ENCODE results near the gene HEXIM1.
A peak's percentile ranks its signal among the peaks of the same experiment; 100 is the strongest.

Gene HEXIM1

DNA sequence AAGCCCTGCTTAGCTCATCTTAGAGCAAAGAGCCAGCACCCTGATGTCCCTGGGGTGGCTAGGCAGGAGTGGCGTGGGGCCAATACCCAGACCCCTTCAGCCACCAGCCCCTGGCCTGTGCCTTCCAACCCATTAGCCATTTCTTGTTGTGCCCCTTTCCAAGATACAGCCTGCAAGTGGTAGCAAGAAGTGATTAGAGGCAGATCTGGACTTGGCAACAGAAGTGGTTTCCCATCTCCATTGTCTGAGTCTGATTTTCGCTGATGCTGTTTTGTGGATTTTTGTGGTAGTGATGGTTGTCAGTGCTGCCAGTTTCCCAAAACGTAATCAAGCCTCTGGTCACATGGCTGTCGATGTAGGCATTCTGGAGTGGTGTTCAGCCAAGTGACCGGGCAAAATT is 41.7 kb upstream of the HEXIM1 start:
- in situ Hi-C loops (cut with HindIII; ENCODE audit: low pct_ligation_motif_present, low sequenced_read_pairs): no loop called here
- no peak overlapping the region for H3K4me3 ChIP-seq (ENCODE audit: low read depth, low read length)
- H3K27ac ChIP-seq: no peak overlapping the region
- DNase-seq: no peak
- H3K36me3 ChIP-seq (replicated peaks): peaks cover 66% of the 10 kb centered on the region
- no peaks in the 10 kb centered on the region for H3K27me3 ChIP-seq (replicated peaks)
- TF ChIP-seq, protein P1, sequence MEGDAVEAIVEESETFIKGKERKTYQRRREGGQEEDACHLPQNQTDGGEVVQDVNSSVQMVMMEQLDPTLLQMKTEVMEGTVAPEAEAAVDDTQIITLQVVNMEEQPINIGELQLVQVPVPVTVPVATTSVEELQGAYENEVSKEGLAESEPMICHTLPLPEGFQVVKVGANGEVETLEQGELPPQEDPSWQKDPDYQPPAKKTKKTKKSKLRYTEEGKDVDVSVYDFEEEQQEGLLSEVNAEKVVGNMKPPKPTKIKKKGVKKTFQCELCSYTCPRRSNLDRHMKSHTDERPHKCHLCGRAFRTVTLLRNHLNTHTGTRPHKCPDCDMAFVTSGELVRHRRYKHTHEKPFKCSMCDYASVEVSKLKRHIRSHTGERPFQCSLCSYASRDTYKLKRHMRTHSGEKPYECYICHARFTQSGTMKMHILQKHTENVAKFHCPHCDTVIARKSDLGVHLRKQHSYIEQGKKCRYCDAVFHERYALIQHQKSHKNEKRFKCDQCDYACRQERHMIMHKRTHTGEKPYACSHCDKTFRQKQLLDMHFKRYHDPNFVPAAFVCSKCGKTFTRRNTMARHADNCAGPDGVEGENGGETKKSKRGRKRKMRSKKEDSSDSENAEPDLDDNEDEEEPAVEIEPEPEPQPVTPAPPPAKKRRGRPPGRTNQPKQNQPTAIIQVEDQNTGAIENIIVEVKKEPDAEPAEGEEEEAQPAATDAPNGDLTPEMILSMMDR (IDR thresholded peaks at IDR 0.05; ENCODE audit: low read depth, low read length, missing control alignments): no peak

DNA sequence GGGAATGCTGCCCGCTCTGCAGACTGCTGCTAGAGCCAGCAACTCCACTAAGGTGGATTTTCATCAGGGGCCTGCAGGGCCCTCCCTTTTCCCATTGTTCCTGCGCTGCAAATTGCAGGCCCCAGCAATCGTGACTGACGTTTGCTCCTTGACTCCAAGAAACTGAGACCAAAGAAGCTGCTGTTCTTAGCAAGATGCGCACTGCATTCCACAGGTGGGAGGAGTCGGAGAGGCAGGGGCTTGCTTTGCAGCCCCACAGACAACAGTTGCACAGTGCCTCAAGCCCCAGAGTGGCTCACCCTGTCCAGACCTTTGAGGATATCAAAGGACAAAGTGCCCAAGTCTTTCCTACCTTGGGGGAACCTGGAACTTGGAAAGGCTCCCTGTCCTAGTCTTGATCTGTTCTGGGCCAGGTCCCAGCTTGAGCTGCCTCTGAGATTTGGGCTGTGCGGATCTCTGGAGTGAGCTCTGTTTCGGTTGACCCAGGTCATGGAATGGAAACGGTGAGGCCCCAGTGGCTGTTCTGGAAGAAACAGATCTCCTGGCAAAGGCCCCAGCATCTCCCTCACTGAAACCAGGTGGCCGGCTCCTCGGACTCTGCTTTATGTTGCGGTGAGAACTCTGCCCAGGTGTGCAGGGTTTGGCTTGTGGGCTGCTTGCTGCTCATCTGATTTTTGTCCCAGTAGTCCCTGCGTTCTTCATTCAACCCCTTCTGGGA is 40.8 kb upstream of the HEXIM1 start:
- Histone ChIP-seq H3K36me3 (replicated peaks) (peaks cover 64% of the 10 kb centered on the region), H3K27ac (no peak overlapping the region), H3K4me3 (ENCODE audit: low read depth, low read length) (no peak overlapping the region), H3K27me3 (replicated peaks) (no peaks in the 10 kb centered on the region)
- TF ChIP-seq, protein P1 (IDR thresholded peaks at IDR 0.05; ENCODE audit: low read depth, low read length, missing control alignments): no peak
- no peak for DNase-seq
- in situ Hi-C loops (cut with HindIII; ENCODE audit: low pct_ligation_motif_present, low sequenced_read_pairs): no loop called here

DNA sequence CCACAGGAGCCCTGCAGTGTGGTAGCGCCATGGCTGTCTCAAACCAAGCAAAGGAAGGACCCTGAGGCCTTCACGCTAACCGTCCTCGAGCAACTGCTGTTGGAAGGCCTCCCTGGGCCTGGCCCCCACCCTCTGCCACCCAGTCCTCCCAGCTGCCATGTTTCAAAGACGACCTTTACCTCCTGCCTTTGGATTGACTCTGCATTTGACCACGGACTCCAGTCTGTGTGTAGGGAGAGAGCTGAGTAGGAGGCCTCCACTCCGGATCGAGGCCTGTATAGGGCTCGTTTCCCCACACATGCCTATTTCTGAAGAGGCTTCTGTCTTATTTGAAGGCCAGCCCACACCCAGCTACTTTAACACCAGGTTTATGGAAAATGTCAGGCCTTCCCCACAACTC is 40.2 kb upstream of the HEXIM1 start:
- Histone ChIP-seq H3K27ac (no peak overlapping the region), H3K27me3 (replicated peaks) (no peaks in the 10 kb centered on the region), H3K4me3 (ENCODE audit: low read depth, low read length) (no peak overlapping the region), H3K36me3 (replicated peaks) (peaks cover 60% of the 10 kb centered on the region)
- DNase-seq: no peak
- in situ Hi-C loops (cut with HindIII; ENCODE audit: low pct_ligation_motif_present, low sequenced_read_pairs): no loop called here
- TF ChIP-seq, protein P1 (IDR thresholded peaks at IDR 0.05; ENCODE audit: low read depth, low read length, missing control alignments): no peak

DNA sequence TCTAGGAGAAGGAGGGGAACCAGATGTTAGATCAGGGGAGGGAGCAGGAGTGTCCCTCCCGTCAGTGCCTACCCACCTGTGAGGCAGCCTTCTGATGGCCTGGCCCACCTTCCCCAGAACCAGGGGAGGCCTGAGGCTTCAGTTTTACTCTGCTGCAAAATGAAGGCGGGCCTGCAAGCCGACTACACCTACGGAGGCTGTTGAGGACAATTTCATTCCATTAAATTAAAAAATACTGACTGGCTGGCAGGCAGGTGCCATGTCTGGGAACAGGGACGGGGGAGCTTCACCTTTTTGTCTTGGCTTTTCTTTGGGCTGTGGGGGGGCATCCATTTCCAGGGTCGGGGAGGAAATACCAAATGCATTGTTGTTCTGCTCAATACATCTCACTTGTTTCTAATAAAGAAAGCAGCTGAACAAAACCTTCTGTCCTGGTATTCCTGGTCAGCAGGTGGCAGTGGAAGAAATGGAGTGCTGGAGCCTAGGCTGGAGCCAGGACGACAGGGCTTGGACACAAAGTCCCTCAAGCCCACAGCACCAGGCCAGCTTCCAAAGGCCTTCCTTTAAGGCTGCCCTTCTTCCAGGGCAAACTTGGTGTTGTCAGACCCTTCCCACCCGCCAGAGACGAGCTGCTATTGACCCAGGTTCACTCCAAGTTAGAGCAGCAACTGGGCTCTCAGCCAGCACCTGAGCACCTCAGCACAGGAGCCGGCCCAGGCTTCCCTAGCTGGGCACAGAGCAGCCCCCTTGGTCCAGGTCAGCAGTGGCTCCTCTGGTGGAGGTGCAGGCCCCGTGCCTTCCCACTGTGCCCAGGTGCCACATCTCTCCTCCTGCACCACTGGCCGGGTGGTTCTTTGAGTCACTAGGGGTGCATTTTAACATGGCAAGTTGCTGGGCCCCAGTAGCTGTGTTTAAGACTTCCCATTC is 39.4 kb upstream of the HEXIM1 start:
- H3K4me3 ChIP-seq (ENCODE audit: low read depth, low read length): no peak overlapping the region
- peaks cover 52% of the 10 kb centered on the region for H3K36me3 ChIP-seq (replicated peaks)
- no peak for DNase-seq
- in situ Hi-C loops (cut with HindIII; ENCODE audit: low pct_ligation_motif_present, low sequenced_read_pairs): no loop called here
- TF ChIP-seq, protein P1 (IDR thresholded peaks at IDR 0.05; ENCODE audit: low read depth, low read length, missing control alignments): peak; percentile 14
- no peak overlapping the region for H3K27ac ChIP-seq
- H3K27me3 ChIP-seq (replicated peaks): no peaks in the 10 kb centered on the region

DNA sequence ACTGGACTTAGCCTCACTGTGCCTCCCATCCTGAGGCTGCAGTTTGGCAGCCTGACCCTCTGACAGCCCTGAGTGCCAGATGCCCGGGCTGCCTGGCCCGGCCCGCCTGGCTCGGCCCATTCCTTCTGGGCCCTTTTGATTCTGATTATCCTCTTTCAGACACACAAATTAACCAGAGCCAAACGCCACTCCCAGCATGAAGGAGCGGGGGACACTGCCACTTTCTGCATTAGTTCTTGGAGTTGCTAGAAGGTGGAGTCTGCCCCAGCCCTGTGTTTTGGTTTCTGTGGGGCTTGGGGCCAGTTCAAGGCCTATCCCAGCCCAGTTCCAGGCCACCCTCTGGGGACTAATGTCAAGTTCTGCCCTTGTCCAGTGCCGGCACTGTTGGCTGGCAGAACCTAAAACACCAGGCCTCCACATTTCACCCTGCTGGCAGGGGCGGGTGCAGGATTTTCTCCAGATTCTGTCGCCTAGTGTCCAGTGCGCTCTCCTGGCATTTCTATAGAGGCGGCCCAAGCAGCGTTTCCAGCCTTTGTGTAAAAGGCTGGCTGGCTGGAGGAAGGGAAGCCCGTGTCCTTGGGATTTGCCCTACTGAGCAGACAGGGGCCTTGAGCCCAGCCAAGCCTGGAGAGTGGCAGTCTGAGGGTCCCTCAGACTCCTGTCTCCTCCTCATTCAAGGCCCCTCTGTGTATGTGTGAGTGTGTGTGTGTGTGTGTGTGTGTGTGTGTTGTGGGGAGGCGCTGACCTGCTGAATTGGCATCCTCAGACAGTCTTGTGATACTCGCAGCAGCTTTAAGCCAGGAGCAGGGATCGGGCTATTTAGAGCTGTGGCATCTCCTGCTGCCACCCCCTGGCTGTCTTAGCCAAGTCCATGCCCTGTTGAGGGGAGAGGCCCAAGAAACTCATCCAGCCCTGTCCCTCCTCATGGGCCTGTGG is 37.3 kb upstream of the HEXIM1 start:
- in situ Hi-C loops (cut with HindIII; ENCODE audit: low pct_ligation_motif_present, low sequenced_read_pairs): no loop called here
- no peak for DNase-seq
- H3K36me3 ChIP-seq (replicated peaks): peaks cover 33% of the 10 kb centered on the region
- TF ChIP-seq, protein P1 (IDR thresholded peaks at IDR 0.05; ENCODE audit: low read depth, low read length, missing control alignments): peak; percentile 7
- H3K27ac ChIP-seq: no peak overlapping the region
- no peaks in the 10 kb centered on the region for H3K27me3 ChIP-seq (replicated peaks)
- no peak overlapping the region for H3K4me3 ChIP-seq (ENCODE audit: low read depth, low read length)
